Measurements from ENCODE around the gene DPP10.
"Not testable (repeated sequence)": the region's sequence is repeated elsewhere in the genome, so short reads cannot be mapped to it uniquely, and the experiment has no call there.

DPP10 gene

GRCh38 chr2:115422004-115422634 is 979.7 kb downstream of the DPP10 start:
- ATAC-seq (ENCODE audit: insufficient read depth, low read depth) (no peak), DNase-seq (no peak)
- H4K20me1 ChIP-seq (ENCODE audit: insufficient read depth, low read length), result no peaks in the 10 kb centered on the region
- H3K9me3 ChIP-seq (ENCODE audit: insufficient read depth, low read length, severe bottlenecking), result no peaks in the 10 kb centered on the region
- no peak overlapping the region for H3K4me3 ChIP-seq (ENCODE audit: low read depth in 1 of 2, low read length in 2 of 2)
- no peak overlapping the region for H3K4me2 ChIP-seq (ENCODE audit: insufficient read depth, low read length)
- no peaks in the 10 kb centered on the region for H3K79me2 ChIP-seq (ENCODE audit: insufficient read depth, low read length)
- H3K27me3 ChIP-seq (ENCODE audit: insufficient read depth, low read length, poor library complexity), result no peaks in the 10 kb centered on the region
- no peaks in the 10 kb centered on the region for H3K36me3 ChIP-seq (ENCODE audit: insufficient read depth, low read length)
- H3K27ac ChIP-seq (ENCODE audit: low read length), result no peak overlapping the region
- H3K4me1 ChIP-seq (ENCODE audit: insufficient read depth, low read length), result no peaks in the 10 kb centered on the region
- H3K9ac ChIP-seq (ENCODE audit: low read depth, low read length), result no peak overlapping the region
- TF ChIP-seq EZH2 (IDR thresholded peaks at IDR 0.05; ENCODE audit: borderline replicate concordance, low read depth, low read length, severe bottlenecking), result no peak
- TF ChIP-seq, protein P1, sequence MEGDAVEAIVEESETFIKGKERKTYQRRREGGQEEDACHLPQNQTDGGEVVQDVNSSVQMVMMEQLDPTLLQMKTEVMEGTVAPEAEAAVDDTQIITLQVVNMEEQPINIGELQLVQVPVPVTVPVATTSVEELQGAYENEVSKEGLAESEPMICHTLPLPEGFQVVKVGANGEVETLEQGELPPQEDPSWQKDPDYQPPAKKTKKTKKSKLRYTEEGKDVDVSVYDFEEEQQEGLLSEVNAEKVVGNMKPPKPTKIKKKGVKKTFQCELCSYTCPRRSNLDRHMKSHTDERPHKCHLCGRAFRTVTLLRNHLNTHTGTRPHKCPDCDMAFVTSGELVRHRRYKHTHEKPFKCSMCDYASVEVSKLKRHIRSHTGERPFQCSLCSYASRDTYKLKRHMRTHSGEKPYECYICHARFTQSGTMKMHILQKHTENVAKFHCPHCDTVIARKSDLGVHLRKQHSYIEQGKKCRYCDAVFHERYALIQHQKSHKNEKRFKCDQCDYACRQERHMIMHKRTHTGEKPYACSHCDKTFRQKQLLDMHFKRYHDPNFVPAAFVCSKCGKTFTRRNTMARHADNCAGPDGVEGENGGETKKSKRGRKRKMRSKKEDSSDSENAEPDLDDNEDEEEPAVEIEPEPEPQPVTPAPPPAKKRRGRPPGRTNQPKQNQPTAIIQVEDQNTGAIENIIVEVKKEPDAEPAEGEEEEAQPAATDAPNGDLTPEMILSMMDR (IDR thresholded peaks at IDR 0.05; ENCODE audit: borderline replicate concordance, extremely low read depth, low read length, poor library complexity, severe bottlenecking), result no peak
- no peak overlapping the region for H2AFZ ChIP-seq (ENCODE audit: low read depth, low read length)

- ATAC-seq (ENCODE audit: insufficient read depth, low read depth) (no peak), DNase-seq (no peak)
- Histone ChIP-seq H3K4me3 (ENCODE audit: low read depth in 1 of 2, low read length in 2 of 2) (no peak overlapping the region), H3K79me2 (ENCODE audit: insufficient read depth, low read length) (no peaks in the 10 kb centered on the region), H4K20me1 (ENCODE audit: insufficient read depth, low read length) (no peaks in the 10 kb centered on the region), H3K4me1 (ENCODE audit: insufficient read depth, low read length) (no peaks in the 10 kb centered on the region), H3K9ac (ENCODE audit: low read depth, low read length) (no peak overlapping the region), H3K27ac (ENCODE audit: low read length) (no peak overlapping the region), H2AFZ (ENCODE audit: low read depth, low read length) (no peak overlapping the region), H3K27me3 (ENCODE audit: insufficient read depth, low read length, poor library complexity) (no peaks in the 10 kb centered on the region), H3K36me3 (ENCODE audit: insufficient read depth, low read length) (no peaks in the 10 kb centered on the region), H3K4me2 (ENCODE audit: insufficient read depth, low read length) (no peak overlapping the region), H3K9me3 (ENCODE audit: insufficient read depth, low read length, severe bottlenecking) (no peaks in the 10 kb centered on the region)
- TF ChIP-seq, protein P1 (IDR thresholded peaks at IDR 0.05; ENCODE audit: borderline replicate concordance, extremely low read depth, low read length, poor library complexity, severe bottlenecking), result no peak
- no peak for TF ChIP-seq EZH2 (IDR thresholded peaks at IDR 0.05; ENCODE audit: borderline replicate concordance, low read depth, low read length, severe bottlenecking)
Measured at GRCh38 chr2:115427436-115427835, 985.0 kb downstream of the DPP10 start.

GRCh38 chr2:115440746-115441145 is 998.3 kb downstream of the DPP10 start:
- ATAC-seq (ENCODE audit: insufficient read depth, low read depth); H3K36me3 ChIP-seq (ENCODE audit: insufficient read depth, low read length); H3K27ac ChIP-seq (ENCODE audit: low read length); H2AFZ ChIP-seq (ENCODE audit: low read depth, low read length); H3K9me3 ChIP-seq (ENCODE audit: insufficient read depth, low read length, severe bottlenecking); H3K27me3 ChIP-seq (ENCODE audit: insufficient read depth, low read length, poor library complexity); H3K4me2 ChIP-seq (ENCODE audit: insufficient read depth, low read length); DNase-seq; H3K79me2 ChIP-seq (ENCODE audit: insufficient read depth, low read length); H4K20me1 ChIP-seq (ENCODE audit: insufficient read depth, low read length); H3K9ac ChIP-seq (ENCODE audit: low read depth, low read length); H3K4me1 ChIP-seq (ENCODE audit: insufficient read depth, low read length); H3K4me3 ChIP-seq (ENCODE audit: low read depth in 1 of 2, low read length in 2 of 2): not testable (repeated sequence)

GRCh38 chr2:115443539-115444185 is 1001.2 kb downstream of the DPP10 start:
- Histone ChIP-seq H3K27me3 (ENCODE audit: insufficient read depth, low read length, poor library complexity) (no peaks in the 10 kb centered on the region), H3K79me2 (ENCODE audit: insufficient read depth, low read length) (no peaks in the 10 kb centered on the region), H3K9ac (ENCODE audit: low read depth, low read length) (no peak overlapping the region), H3K36me3 (ENCODE audit: insufficient read depth, low read length) (no peaks in the 10 kb centered on the region), H3K4me2 (ENCODE audit: insufficient read depth, low read length) (no peak overlapping the region), H3K4me3 (ENCODE audit: low read depth in 1 of 2, low read length in 2 of 2) (no peak overlapping the region), H3K27ac (ENCODE audit: low read length) (no peak overlapping the region), H4K20me1 (ENCODE audit: insufficient read depth, low read length) (no peaks in the 10 kb centered on the region), H2AFZ (ENCODE audit: low read depth, low read length) (no peak overlapping the region), H3K4me1 (ENCODE audit: insufficient read depth, low read length) (no peaks in the 10 kb centered on the region), H3K9me3 (ENCODE audit: insufficient read depth, low read length, severe bottlenecking) (no peaks in the 10 kb centered on the region)
- DNase-seq (no peak), ATAC-seq (ENCODE audit: insufficient read depth, low read depth) (no peak)
- TF ChIP-seq, protein P1 (IDR thresholded peaks at IDR 0.05; ENCODE audit: borderline replicate concordance, extremely low read depth, low read length, poor library complexity, severe bottlenecking), result no peak
- no peak for TF ChIP-seq EZH2 (IDR thresholded peaks at IDR 0.05; ENCODE audit: borderline replicate concordance, low read depth, low read length, severe bottlenecking)

Measured in DND-41 (cell line).